Thyroid gland (tissue), 4 donors: ENCODE measurements around the gene PRDM12.

Experiments
- CTCF ChIP-seq, 6 experiments: fragments of 200-600 bp in 3 of 6; fragments of 450-650 bp in 3 of 6; sonication (generic) in 3 of 6; IDR thresholded peaks; one replicate each; pipeline ENCODE4 v1.5.1; 2016 to 2019; ENCODE audit warnings: antibody characterized with exemption in 6 of 6, mild to moderate bottlenecking in 2 of 6, inconsistent platforms in 1 of 6, moderate library complexity in 1 of 6
- POLR2A ChIP-seq, 2 donors: fragments of 450-650 bp; IDR thresholded peaks; one replicate each; pipeline ENCODE4 v1.6.1; 2017; ENCODE audit warnings: antibody characterized with exemption in 2 of 2, mild to moderate bottlenecking in 2 of 2, moderate library complexity in 1 of 2

GRCh38 chr9:130693426-130694191 lies 29.2 kb downstream of the PRDM12 start, which contains the start of gene EXOSC2:
- peak in 1 of 2 donors; percentile 43 for TF ChIP-seq POLR2A (IDR thresholded peaks at IDR 0.05)
- no peak for TF ChIP-seq CTCF (IDR thresholded peaks at IDR 0.05)
